Right lobe of liver (tissue), 4 donors: ENCODE measurements around the gene DUS2.

ENCODE experiments used
- CTCF ChIP-seq, 4 donors: fragments of 200-600 bp in 3 of 4; fragments of 450-650 bp in 1 of 4; IDR thresholded peaks; one replicate each; pipeline versions ENCODE4 v1.5.1 to v1.8.0; 2016 to 2022; ENCODE audit warnings: antibody characterized with exemption in 4 of 4, mild to moderate bottlenecking in 2 of 4
- POLR2A ChIP-seq: fragments of 450-650 bp; IDR thresholded peaks from one replicate; pipeline ENCODE4 v1.6.1; 2017; ENCODE audit warnings: antibody characterized with exemption, mild to moderate bottlenecking
- donor health status: DM: no; HTN: no; CAD: no.
- donor health status: DM: no; HTN: no; CAD: no.
- donor health status: DM: no; HTN: yes; CAD: no.

DNA sequence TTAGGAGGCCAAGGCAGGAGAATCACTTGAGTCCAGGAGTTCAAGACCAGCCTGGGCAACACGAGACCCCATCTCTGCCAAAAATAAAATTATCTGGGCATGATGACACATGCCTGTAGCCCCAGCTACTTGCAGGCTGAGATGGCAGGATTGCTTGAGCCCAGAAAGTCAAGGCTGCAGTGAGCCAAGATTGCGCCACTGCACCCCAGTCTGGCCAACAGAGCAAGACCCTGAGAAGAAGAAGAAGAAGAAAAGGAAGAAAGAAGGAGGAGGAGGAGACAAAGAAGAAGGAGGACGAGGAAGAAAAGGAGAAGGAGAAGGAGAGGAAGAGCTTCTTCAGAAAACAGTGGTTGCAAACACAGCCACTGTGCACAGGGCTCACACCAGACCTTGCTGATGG is 34.4 kb upstream of the DUS2 start:
- TF ChIP-seq POLR2A (no peak), CTCF (IDR thresholded peaks at IDR 0.05) (no peak)
